Loucy (cell line): Measurements from ENCODE around the gene CCDC181.

ENCODE experiments used
- EZH2phosphoT487 ChIP-seq: fragments of 200-600 bp; IDR thresholded peaks from 2 replicates; pipeline ENCODE4 v1.6.1; 2018; ENCODE audit warnings: antibody characterized with exemption, mild to moderate bottlenecking, moderate library complexity, borderline replicate concordance
- TF ChIP-seq, protein P1 (sequence below): fragments of 200-600 bp; sonication (generic); conservative IDR thresholded peaks from 2 replicates; pipeline ENCODE4 v1.5.1; 2014; ENCODE audit warnings: mild to moderate bottlenecking, antibody characterized with exemption, low read length

- TF ChIP-seq, protein P1, sequence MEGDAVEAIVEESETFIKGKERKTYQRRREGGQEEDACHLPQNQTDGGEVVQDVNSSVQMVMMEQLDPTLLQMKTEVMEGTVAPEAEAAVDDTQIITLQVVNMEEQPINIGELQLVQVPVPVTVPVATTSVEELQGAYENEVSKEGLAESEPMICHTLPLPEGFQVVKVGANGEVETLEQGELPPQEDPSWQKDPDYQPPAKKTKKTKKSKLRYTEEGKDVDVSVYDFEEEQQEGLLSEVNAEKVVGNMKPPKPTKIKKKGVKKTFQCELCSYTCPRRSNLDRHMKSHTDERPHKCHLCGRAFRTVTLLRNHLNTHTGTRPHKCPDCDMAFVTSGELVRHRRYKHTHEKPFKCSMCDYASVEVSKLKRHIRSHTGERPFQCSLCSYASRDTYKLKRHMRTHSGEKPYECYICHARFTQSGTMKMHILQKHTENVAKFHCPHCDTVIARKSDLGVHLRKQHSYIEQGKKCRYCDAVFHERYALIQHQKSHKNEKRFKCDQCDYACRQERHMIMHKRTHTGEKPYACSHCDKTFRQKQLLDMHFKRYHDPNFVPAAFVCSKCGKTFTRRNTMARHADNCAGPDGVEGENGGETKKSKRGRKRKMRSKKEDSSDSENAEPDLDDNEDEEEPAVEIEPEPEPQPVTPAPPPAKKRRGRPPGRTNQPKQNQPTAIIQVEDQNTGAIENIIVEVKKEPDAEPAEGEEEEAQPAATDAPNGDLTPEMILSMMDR, result no peak
- TF ChIP-seq EZH2phosphoT487, result no peak
These were observed 64.1 kb downstream of the CCDC181 start for GRCh38 chr1:169363046-169363730.
